Activated naive CD8-positive, alpha-beta T cell treated with anti-CD3 and anti-CD28 coated beads for 36 hours (primary cell): ENCODE results near the gene TMBIM1. TPM values are rescaled to one million over a fixed set of nuclear protein-coding genes. Genes with fewer than 3 reads are reported as not detected.

Experiments used
- DNase-seq: peaks from one replicate; pipeline ENCODE4 v3.0.0; 2021
- H3K27ac Mint-ChIP-seq: one replicate; pipeline ENCODE4 v1.8.0; 2022; ENCODE audit warnings: mild to moderate bottlenecking, moderate library complexity, mixed read lengths
- H3K27me3 Mint-ChIP-seq: one replicate; pipeline ENCODE4 v1.8.0; 2022; ENCODE audit warnings: mild to moderate bottlenecking, mixed read lengths
- H3K36me3 Mint-ChIP-seq: one replicate; pipeline ENCODE4 v1.8.0; 2021; ENCODE audit warnings: mild to moderate bottlenecking, mixed read lengths
- H3K4me1 Mint-ChIP-seq: one replicate; pipeline ENCODE4 v1.8.0; 2021; ENCODE audit warnings: mixed read lengths
- H3K4me3 Mint-ChIP-seq: one replicate; pipeline ENCODE4 v1.8.0; 2022; ENCODE audit warnings: mild to moderate bottlenecking, moderate library complexity, mixed read lengths
- H3K9me3 Mint-ChIP-seq: one replicate; pipeline ENCODE4 v1.8.0; 2022; ENCODE audit warnings: mixed read lengths
- total RNA-seq, 2 experiments: library from RNA; stranded (reverse); gene quantifications; one replicate each; pipeline ENCODE4 v1.2.3, GENCODE V29; 2021

Gene TMBIM1
- total RNA-seq, 2 experiments from 2014 or later: 47.5 to 52.2 TPM

DNA sequence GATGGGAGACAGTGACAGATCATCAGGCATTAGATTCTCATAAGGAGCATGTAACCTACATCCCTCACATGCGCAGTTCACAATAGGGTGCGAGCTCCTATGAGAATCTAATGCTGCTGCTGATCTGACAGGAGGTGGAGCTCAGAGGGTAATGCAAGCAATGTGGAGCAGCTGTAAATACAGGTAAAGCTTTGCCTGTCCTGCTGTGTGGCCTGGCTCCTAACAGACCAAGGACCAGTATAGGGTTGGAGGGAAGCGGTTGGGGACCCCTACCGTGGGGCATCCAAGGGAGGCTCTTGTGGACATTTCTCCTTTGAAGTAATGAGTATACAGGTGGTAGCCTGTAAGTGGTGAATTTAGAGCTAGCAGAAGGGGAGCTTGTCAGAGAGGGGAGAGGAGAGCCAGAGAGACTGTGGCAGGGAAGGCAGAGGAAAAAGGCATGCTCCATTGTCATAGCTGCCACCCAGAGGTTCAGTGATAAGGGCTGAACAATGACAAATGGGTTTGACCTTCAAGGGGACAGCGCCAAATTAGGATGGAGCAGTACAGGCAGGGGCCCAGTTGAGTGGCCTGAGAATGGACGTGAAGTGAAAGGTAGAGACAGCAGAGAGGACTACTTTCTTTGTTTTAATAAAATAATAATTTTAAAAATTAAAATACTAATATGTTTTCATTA, 15.2 kb upstream of the TMBIM1 start:
- Mint-ChIP-seq H3K27me3 (no peaks in the 10 kb centered on the region), H3K4me3 (no peak overlapping the region), H3K36me3 (no peaks in the 10 kb centered on the region), H3K27ac (no peak overlapping the region), H3K4me1 (peaks cover 2% of the 10 kb centered on the region), H3K9me3 (no peaks in the 10 kb centered on the region)
- no peak for DNase-seq

DNA sequence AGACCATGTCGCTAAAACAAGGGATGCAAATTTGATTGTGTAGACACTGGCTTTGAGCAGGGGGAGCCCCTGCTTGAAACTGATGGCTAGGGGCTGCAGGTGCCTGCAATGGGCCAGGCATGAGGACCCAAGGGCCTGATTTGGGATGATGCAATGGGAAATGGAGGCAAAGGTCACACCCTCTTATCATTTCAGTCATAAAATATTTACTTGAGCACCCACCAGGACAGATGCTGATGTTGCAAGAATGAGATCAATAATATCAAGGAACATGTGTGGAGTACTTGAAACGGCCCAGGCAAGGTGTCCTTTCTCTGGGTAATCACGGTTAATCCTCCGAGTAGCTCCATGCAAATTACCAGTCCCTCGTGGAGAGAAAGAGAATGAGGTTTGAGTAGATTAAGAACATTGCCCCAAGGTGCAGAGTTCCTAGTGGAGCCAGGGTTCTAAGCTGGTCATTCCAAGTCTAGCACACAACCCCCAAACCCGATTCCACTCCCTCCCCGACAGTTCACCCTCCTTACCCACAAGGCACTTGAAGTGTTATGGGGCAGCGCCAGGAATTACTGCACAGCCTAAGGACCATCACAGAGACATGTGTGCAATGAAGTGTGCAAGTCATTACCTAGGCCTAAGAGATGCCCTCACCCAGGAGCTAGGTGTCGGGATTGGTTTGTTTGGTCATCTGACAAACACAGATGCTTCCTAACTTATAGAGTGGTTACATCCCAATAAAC, 14.0 kb upstream of the TMBIM1 start:
- H3K27ac Mint-ChIP-seq: no peak overlapping the region
- no peak overlapping the region for H3K4me3 Mint-ChIP-seq
- H3K9me3 Mint-ChIP-seq: no peaks in the 10 kb centered on the region
- no peaks in the 10 kb centered on the region for H3K36me3 Mint-ChIP-seq
- no peaks in the 10 kb centered on the region for H3K27me3 Mint-ChIP-seq
- H3K4me1 Mint-ChIP-seq: peaks cover 5% of the 10 kb centered on the region
- no peak for DNase-seq

DNA sequence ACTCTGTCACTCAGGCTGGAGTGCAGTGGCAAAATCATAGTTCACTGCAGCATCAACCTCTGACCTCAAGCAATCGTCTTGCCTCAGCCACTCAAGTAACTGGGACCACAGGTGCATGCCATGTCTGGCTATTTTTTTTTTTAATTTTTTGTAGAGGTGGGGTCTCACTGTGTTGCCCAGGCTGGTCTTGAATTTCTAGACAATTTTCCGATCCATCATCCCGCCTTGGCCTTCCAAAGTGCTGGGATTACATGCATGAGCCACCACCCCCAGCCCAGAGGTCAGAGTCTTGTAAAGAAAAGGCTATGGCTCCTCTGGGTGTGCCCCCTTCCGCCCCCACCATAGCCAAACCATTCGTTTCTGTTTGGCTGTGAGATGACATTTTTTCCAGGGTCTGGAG, 13.1 kb upstream of the TMBIM1 start:
- peaks cover 8% of the 10 kb centered on the region for H3K4me1 Mint-ChIP-seq
- no peaks in the 10 kb centered on the region for H3K9me3 Mint-ChIP-seq

GRCh38 chr2:218301176-218301819, 9.0 kb upstream of the TMBIM1 start:
- DNase-seq: peak; percentile 80
- no peaks in the 10 kb centered on the region for H3K36me3 Mint-ChIP-seq
- no peaks in the 10 kb centered on the region for H3K27me3 Mint-ChIP-seq
- no peak overlapping the region for H3K27ac Mint-ChIP-seq
- no peak overlapping the region for H3K4me3 Mint-ChIP-seq
- no peaks in the 10 kb centered on the region for H3K9me3 Mint-ChIP-seq
- H3K4me1 Mint-ChIP-seq: peaks cover 6% of the 10 kb centered on the region

More for the DNA sequence above, 13.1 kb upstream of the TMBIM1 start:
- H3K27me3 Mint-ChIP-seq: no peaks in the 10 kb centered on the region
- DNase-seq: no peak
- H3K4me3 Mint-ChIP-seq: no peak overlapping the region
- H3K36me3 Mint-ChIP-seq: no peaks in the 10 kb centered on the region
- H3K27ac Mint-ChIP-seq: no peak overlapping the region

DNA sequence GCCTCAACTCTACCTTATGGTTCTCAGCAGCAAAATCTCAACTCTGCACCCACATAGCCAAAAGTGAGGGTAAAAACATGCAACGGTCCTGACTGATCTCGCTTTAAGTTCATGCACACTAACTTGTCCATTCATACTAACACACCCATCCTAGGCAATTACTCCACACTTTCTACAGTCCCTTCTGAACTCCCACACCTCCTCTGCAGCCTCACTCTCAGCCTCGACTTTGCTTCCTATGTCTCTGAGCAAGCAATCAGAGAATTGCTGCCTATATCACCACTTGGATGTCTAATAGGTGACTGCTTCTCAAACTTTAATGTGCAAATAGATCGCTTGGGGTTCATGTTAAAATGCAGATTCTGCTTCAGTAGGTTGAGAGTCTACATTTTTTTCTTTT, 7.8 kb upstream of the TMBIM1 start:
- Mint-ChIP-seq H3K9me3 (no peaks in the 10 kb centered on the region), H3K36me3 (no peaks in the 10 kb centered on the region), H3K27ac (no peak overlapping the region), H3K4me3 (no peak overlapping the region), H3K4me1 (peaks cover 9% of the 10 kb centered on the region), H3K27me3 (no peaks in the 10 kb centered on the region)
- DNase-seq: no peak

GRCh38 chr2:218298314-218298875, 6.1 kb upstream of the TMBIM1 start:
- no peaks in the 10 kb centered on the region for H3K27me3 Mint-ChIP-seq
- H3K4me1 Mint-ChIP-seq: peaks cover 14% of the 10 kb centered on the region
- no peak overlapping the region for H3K27ac Mint-ChIP-seq
- DNase-seq: no peak
- H3K4me3 Mint-ChIP-seq: no peak overlapping the region
- H3K36me3 Mint-ChIP-seq: no peaks in the 10 kb centered on the region
- no peaks in the 10 kb centered on the region for H3K9me3 Mint-ChIP-seq

DNA sequence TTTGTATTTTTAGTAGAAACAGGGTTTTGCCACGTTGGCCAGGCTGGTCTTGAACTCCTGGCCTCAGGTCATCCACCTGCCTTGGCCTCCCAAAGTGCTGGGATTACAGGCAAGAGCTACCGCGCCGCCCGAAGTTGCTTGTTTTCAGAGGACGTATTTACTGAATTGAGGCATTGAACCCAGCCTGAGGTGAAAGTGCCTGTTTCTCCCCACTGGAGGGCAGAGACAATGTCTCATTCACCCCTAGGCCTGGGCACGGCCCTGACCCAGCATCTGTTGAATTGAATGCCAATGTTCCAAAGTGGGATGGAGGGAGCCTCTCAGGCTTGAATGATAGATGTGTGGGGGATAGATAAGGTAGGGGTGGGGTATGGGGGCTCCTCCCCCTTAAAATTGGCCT, 4.5 kb upstream of the TMBIM1 start:
- DNase-seq: no peak
- H3K4me1 Mint-ChIP-seq: peaks cover 20% of the 10 kb centered on the region
- H3K9me3 Mint-ChIP-seq: no peaks in the 10 kb centered on the region
- no peaks in the 10 kb centered on the region for H3K27me3 Mint-ChIP-seq
- H3K36me3 Mint-ChIP-seq: no peaks in the 10 kb centered on the region
- no peak overlapping the region for H3K27ac Mint-ChIP-seq
- no peak overlapping the region for H3K4me3 Mint-ChIP-seq

DNA sequence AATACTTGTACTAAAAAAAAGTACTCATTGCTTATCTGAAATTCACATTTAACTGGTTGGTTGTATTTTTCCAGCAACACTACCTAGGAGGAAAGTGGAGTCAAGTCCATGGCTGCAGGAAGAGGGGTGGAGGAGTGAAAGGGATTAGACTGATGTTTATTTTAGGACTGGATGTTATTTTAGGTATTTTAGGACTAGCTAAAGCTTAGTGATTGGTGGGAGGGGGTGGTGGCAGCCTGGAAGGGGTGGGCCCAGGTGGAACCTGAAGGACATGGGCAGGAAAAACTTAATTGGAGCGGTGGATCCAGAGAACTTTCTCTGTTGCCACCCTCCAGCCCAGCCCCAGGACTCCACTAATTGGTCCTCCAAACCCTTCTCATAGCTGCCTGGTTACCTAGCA, 3.9 kb upstream of the TMBIM1 start:
- Mint-ChIP-seq H3K27ac (no peak overlapping the region), H3K27me3 (no peaks in the 10 kb centered on the region), H3K4me3 (no peak overlapping the region), H3K9me3 (no peaks in the 10 kb centered on the region), H3K36me3 (no peaks in the 10 kb centered on the region), H3K4me1 (peaks cover 20% of the 10 kb centered on the region)
- no peak for DNase-seq

DNA sequence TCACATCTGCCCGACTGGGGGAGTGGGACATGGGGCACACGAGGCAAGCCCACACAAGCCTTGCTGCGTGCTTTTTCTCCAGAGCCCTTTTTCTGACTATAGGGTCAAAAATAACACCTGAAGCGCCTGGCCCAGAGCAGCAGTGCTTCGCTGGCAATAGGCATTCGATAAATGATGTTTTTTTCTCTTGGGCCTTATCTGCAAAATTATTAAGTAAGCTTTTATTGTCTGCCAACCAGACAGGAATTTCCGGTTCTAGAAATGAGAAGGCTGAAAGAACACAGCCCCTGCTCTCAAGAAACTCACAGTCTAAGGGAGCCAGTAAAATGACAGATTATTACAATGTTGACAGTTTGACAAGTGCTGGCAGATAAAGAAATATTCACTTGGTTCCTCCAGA, 2.7 kb upstream of the TMBIM1 start:
- no peak for DNase-seq
- no peak overlapping the region for H3K4me3 Mint-ChIP-seq
- no peaks in the 10 kb centered on the region for H3K9me3 Mint-ChIP-seq
- peaks cover 30% of the 10 kb centered on the region for H3K4me1 Mint-ChIP-seq
- no peak overlapping the region for H3K27ac Mint-ChIP-seq
- no peaks in the 10 kb centered on the region for H3K27me3 Mint-ChIP-seq
- H3K36me3 Mint-ChIP-seq: no peaks in the 10 kb centered on the region

DNA sequence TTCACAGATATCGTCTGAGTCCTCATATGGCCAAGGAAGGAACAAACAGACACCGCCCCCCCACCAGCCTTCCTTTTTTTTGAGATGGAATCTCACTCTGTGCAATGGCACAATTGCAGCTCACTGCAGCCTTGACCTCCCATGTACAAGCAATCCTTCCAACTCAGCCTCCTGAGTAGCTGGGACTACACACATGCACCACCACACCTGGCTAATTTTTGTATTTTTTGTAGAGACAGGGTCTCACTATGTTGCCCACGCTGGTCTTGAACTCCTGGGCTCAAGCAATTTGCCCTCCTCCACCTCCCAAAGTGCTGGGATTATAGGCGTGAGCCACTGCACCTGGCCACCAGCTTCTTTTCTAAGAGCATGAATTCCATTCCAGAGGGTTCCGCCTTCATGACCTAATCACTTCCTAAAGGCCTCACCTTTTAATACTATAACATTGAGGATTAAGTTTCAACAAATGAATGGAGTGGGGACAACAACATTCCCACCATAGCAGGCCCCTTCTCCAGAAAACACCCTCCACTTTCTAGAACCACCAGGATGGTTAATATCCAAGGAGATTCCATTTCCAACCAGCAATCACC, 2.2 kb upstream of the TMBIM1 start:
- DNase-seq: no peak
- Mint-ChIP-seq H3K4me1 (peaks cover 35% of the 10 kb centered on the region), H3K36me3 (no peaks in the 10 kb centered on the region), H3K9me3 (no peaks in the 10 kb centered on the region), H3K27ac (no peak overlapping the region), H3K4me3 (no peak overlapping the region), H3K27me3 (no peaks in the 10 kb centered on the region)

- no peaks in the 10 kb centered on the region for H3K9me3 Mint-ChIP-seq
- no peak overlapping the region for H3K4me3 Mint-ChIP-seq
- H3K27me3 Mint-ChIP-seq: no peaks in the 10 kb centered on the region
- H3K27ac Mint-ChIP-seq: no peak overlapping the region
- H3K36me3 Mint-ChIP-seq: peaks cover 3% of the 10 kb centered on the region
- DNase-seq: no peak
- peaks cover 41% of the 10 kb centered on the region for H3K4me1 Mint-ChIP-seq
Measured at GRCh38 chr2:218293715-218294429, 1.6 kb upstream of the TMBIM1 start.

GRCh38 chr2:218291318-218292047, 820 bp downstream of the TMBIM1 start:
- no peak for DNase-seq
- Mint-ChIP-seq H3K4me3 (peak overlapping the region; percentile 92), H3K27ac (peak overlapping the region; percentile 92), H3K9me3 (no peaks in the 10 kb centered on the region), H3K27me3 (no peaks in the 10 kb centered on the region), H3K4me1 (peaks cover 60% of the 10 kb centered on the region), H3K36me3 (peaks cover 14% of the 10 kb centered on the region)

GRCh38 chr2:218290316-218291261, 1.7 kb downstream of the TMBIM1 start:
- Mint-ChIP-seq H3K9me3 (no peaks in the 10 kb centered on the region), H3K4me1 (peaks cover 67% of the 10 kb centered on the region), H3K27ac (peak overlapping the region; percentile 92), H3K36me3 (peaks cover 15% of the 10 kb centered on the region), H3K27me3 (no peaks in the 10 kb centered on the region), H3K4me3 (peak overlapping the region; percentile 92)
- DNase-seq: peak; percentile 58
